ENCODE data around the gene CSMD2. TPM values are rescaled to one million over a fixed set of nuclear protein-coding genes. Genes with fewer than 3 reads are reported as not detected.

The CSMD2 gene
- total RNA-seq, 2 experiments from 2014 or later = not detected

- no peak for DNase-seq (ENCODE audit: low spot score)
- Histone ChIP-seq H4K20me1 (ENCODE audit: insufficient read depth, low read length) (no peaks in the 10 kb centered on the region), H3K4me1 (ENCODE audit: insufficient read depth, low read length, poor library complexity, severe bottlenecking) (no peaks in the 10 kb centered on the region), H3K79me2 (ENCODE audit: insufficient read depth, low read depth, low read length) (no peaks in the 10 kb centered on the region), H3K4me2 (ENCODE audit: low read length) (no peak overlapping the region), H3K9me2 (ENCODE audit: insufficient read depth, low read length) (no peaks in the 10 kb centered on the region), H3K36me3 (ENCODE audit: insufficient read depth, low read length) (no peaks in the 10 kb centered on the region), H3K9me3 (ENCODE audit: low read length) (no peaks in the 10 kb centered on the region), H3K27ac (ENCODE audit: low read depth, low read length, poor library complexity, severe bottlenecking) (no peak overlapping the region), H3K4me3 (ENCODE audit: low read depth, low read length, poor library complexity, severe bottlenecking) (no peak overlapping the region), H2AFZ (ENCODE audit: low read length) (no peak overlapping the region)
- TF ChIP-seq EZH2phosphoT487 (IDR thresholded peaks at IDR 0.05; ENCODE audit: borderline replicate concordance, low read depth, low read length) (no peak), CTCF (conservative IDR thresholded peaks at IDR 0.05; ENCODE audit: low read length) (no peak)
- no TSS peak for BruUV-seq (replicated peaks)
- intact Hi-C loops (cut with micrococcal nuclease; ENCODE audit: unreplicated experiment) = no loop called here
- CTCF ChIA-PET (ENCODE audit: unreplicated experiment) = no interaction called here
- POLR2A ChIA-PET = no interaction called here
Measured at GRCh38 chr1:33979341-33979740, 185.7 kb downstream of the CSMD2 start.

- Histone ChIP-seq H3K4me3 (ENCODE audit: low read depth, low read length, poor library complexity, severe bottlenecking) (no peak overlapping the region), H3K36me3 (ENCODE audit: insufficient read depth, low read length) (no peaks in the 10 kb centered on the region), H2AFZ (ENCODE audit: low read length) (no peak overlapping the region), H3K79me2 (ENCODE audit: insufficient read depth, low read depth, low read length) (no peaks in the 10 kb centered on the region), H3K4me1 (ENCODE audit: insufficient read depth, low read length, poor library complexity, severe bottlenecking) (no peaks in the 10 kb centered on the region), H3K9me2 (ENCODE audit: insufficient read depth, low read length) (no peaks in the 10 kb centered on the region), H3K27ac (ENCODE audit: low read depth, low read length, poor library complexity, severe bottlenecking) (no peak overlapping the region), H4K20me1 (ENCODE audit: insufficient read depth, low read length) (no peaks in the 10 kb centered on the region), H3K9me3 (ENCODE audit: low read length) (no peaks in the 10 kb centered on the region), H3K4me2 (ENCODE audit: low read length) (no peak overlapping the region)
- no TSS peak for BruUV-seq (replicated peaks)
- TF ChIP-seq CTCF (conservative IDR thresholded peaks at IDR 0.05; ENCODE audit: low read length) (no peak), EZH2phosphoT487 (IDR thresholded peaks at IDR 0.05; ENCODE audit: borderline replicate concordance, low read depth, low read length) (no peak)
- POLR2A ChIA-PET = interaction anchor here (0.7 to 0.9 kb wide), 2 partner anchors 17 to 114 kb away, joined by 3 read pairs; no protein-coding TSS in a partner anchor
- intact Hi-C loops (cut with micrococcal nuclease; ENCODE audit: unreplicated experiment) = no loop called here
- no peak for DNase-seq (ENCODE audit: low spot score)
- CTCF ChIA-PET (ENCODE audit: unreplicated experiment) = no interaction called here
Measured at GRCh38 chr1:33975961-33976360, 189.1 kb downstream of the CSMD2 start.

- TF ChIP-seq CTCF (conservative IDR thresholded peaks at IDR 0.05; ENCODE audit: low read length) = no peak
- no peak for TF ChIP-seq EZH2phosphoT487 (IDR thresholded peaks at IDR 0.05; ENCODE audit: borderline replicate concordance, low read depth, low read length)
- no peaks in the 10 kb centered on the region for H4K20me1 ChIP-seq (ENCODE audit: insufficient read depth, low read length)
- intact Hi-C loops (cut with micrococcal nuclease; ENCODE audit: unreplicated experiment) = no loop called here
- ChIA-PET POLR2A (no interaction called here), CTCF (ENCODE audit: unreplicated experiment) (no interaction called here)
- no TSS peak for BruUV-seq (replicated peaks)
- no peak overlapping the region for H3K4me2 ChIP-seq (ENCODE audit: low read length)
- H3K9me3 ChIP-seq (ENCODE audit: low read length) = no peaks in the 10 kb centered on the region
- H3K36me3 ChIP-seq (ENCODE audit: insufficient read depth, low read length) = no peaks in the 10 kb centered on the region
- no peak overlapping the region for H3K27ac ChIP-seq (ENCODE audit: low read depth, low read length, poor library complexity, severe bottlenecking)
- H3K9me2 ChIP-seq (ENCODE audit: insufficient read depth, low read length) = no peaks in the 10 kb centered on the region
- H3K4me3 ChIP-seq (ENCODE audit: low read depth, low read length, poor library complexity, severe bottlenecking) = no peak overlapping the region
- no peak for DNase-seq (ENCODE audit: low spot score)
- no peak overlapping the region for H2AFZ ChIP-seq (ENCODE audit: low read length)
- H3K4me1 ChIP-seq (ENCODE audit: insufficient read depth, low read length, poor library complexity, severe bottlenecking) = no peaks in the 10 kb centered on the region
- H3K79me2 ChIP-seq (ENCODE audit: insufficient read depth, low read depth, low read length) = no peaks in the 10 kb centered on the region
Measured at GRCh38 chr1:33973799-33974545, 191.1 kb downstream of the CSMD2 start.
